Ovary (tissue), 9 donors: ENCODE measurements around the gene ATP5MG. TPM values are rescaled to one million over a fixed set of nuclear protein-coding genes. Genes with fewer than 3 reads are reported as not detected.

Source experiments
- DNase-seq, 5 donors: peaks; one replicate each; pipeline ENCODE4 v3.0.0-alpha.2; 2019 to 2020
- H3K27ac ChIP-seq, 2 donors: fragments of 200-600 bp; one replicate each; pipeline versions ENCODE4 v1.5.1 to v1.8.0; 2019 to 2022
- H3K27me3 ChIP-seq: fragments of 200-600 bp; one replicate; pipeline ENCODE4 v1.8.0; 2022
- H3K36me3 ChIP-seq: fragments of 200-600 bp; sonication (generic); one replicate; pipeline ENCODE4 v1.5.1; 2019
- H3K4me1 ChIP-seq: one replicate; pipeline ENCODE4 v1.8.1; 2013; ENCODE audit warnings: mild to moderate bottlenecking, moderate library complexity; ENCODE audit not compliant: insufficient read depth
- H3K4me3 ChIP-seq: fragments of 200-600 bp; sonication (generic); one replicate; pipeline ENCODE4 v1.5.1; 2017
- H3K9me3 ChIP-seq, 2 donors: fragments of 200-600 bp in 1 of 2; sonication (generic) in 1 of 2; one replicate each; pipeline versions ENCODE4 v1.5.1 to v1.8.1; 2013 to 2019; ENCODE audit warnings: mild to moderate bottlenecking in 1 of 2, moderate library complexity in 1 of 2
- CTCF ChIP-seq, 3 donors: fragments of 450-650 bp in 2 of 3; fragments of 200-600 bp in 1 of 3; IDR thresholded peaks; one replicate each; pipeline versions ENCODE4 v1.5.1 to v1.8.0; 2016 to 2022; ENCODE audit warnings: antibody characterized with exemption in 3 of 3, mild to moderate bottlenecking in 1 of 3
- EP300 ChIP-seq: sonication (generic); formaldehyde crosslinking; IDR thresholded peaks from one replicate; pipeline ENCODE4 v1.6.1; 2017; ENCODE audit warnings: antibody characterized with exemption
- POLR2A ChIP-seq: fragments of 450-650 bp; IDR thresholded peaks from one replicate; pipeline ENCODE4 v1.6.1; 2017; ENCODE audit warnings: antibody characterized with exemption, mild to moderate bottlenecking, moderate library complexity
- WGBS, 3 donors: extraction: QIAGEN DNeasy Blood & Tissue Kit in 1 of 3; methylation state at CpG; one replicate each; pipeline versions ENCODE4 v1.1.5 to v1.1.7; 2013 to 2017; 5-methylcytosine and 5-hydroxymethylcytosine counted together
- intact Hi-C, 4 donors: fragments of 100-400 bp; cut with DNase I; formaldehyde crosslinking; loops; one replicate each; pipeline versions ENCODE4 v1.11.0 to v1.15.1; 2022 to 2023
- polyA plus RNA-seq, 2 donors: library from polyadenylated mRNA; stranded (reverse); fragments of 200-250 nt in 1 of 2; fragments of 350-450 nt in 1 of 2; fragmentation: Illumina TruSeq in 1 of 2; extraction: RNeasy Lipid Tissue Mini Kit (QIAGEN cat#74804) in 1 of 2; gene quantifications; one replicate each; pipeline ENCODE4 v1.2.3, GENCODE V29; 2013 to 2014
- total RNA-seq, 7 donors: library from RNA; depleted of rRNA in 2 of 7; stranded (reverse); fragments of >200 nt in 2 of 7; fragmentation: NEBNext Ultra II Directional in 3 of 7; extraction: Animal tissue kit (Norgen Biotek cat#: 25700) in 3 of 7; gene quantifications; one replicate each; pipeline versions ENCODE4 v1.1.0 to v1.2.4, GENCODE V29; 2016 to 2023
- donor health status: DM: no; HTN: no; CAD: no; lungs with moderate emphysema.
- donor health status: DM: no; HTN: no; CAD: no.
- donor health status: Bipolar disorder and iron deficiency.
- donor health status: DM: yes; HTN: yes; CAD: no.
- donor health status: DM: no; HTN: no; CAD: no.
- donor health status: DM: yes; HTN: yes; CAD: no.

ATP5MG gene
- total and polyA plus RNA-seq, 9 donors: 70.5 to 450 (median 162) TPM

GRCh38 chr11:118382954-118383353 is 18.5 kb upstream of the ATP5MG start:
- H3K36me3 ChIP-seq: no peaks in the 10 kb centered on the region
- H3K4me3 ChIP-seq: no peak overlapping the region
- H3K27ac ChIP-seq: no peak overlapping the region

GRCh38 chr11:118383657-118384056 is 17.7 kb upstream of the ATP5MG start:
- WGBS, 3 donors: 93 to 96% (median 96%) methylated on average over 3 of the region's 3 CpGs
- intact Hi-C loops: no loop called here
- Histone ChIP-seq H3K27me3 (no peaks in the 10 kb centered on the region), H3K36me3 (no peaks in the 10 kb centered on the region), H3K27ac (no peak overlapping the region), H3K4me1 (no peaks in the 10 kb centered on the region), H3K4me3 (no peak overlapping the region), H3K9me3 (no peaks in the 10 kb centered on the region)
- DNase-seq: no peak
- TF ChIP-seq POLR2A (no peak), CTCF (IDR thresholded peaks at IDR 0.05) (no peak), EP300 (no peak)

More at GRCh38 chr11:118382954-118383353, 18.5 kb upstream of the ATP5MG start:
- TF ChIP-seq POLR2A (no peak), EP300 (no peak), CTCF (IDR thresholded peaks at IDR 0.05) (no peak)
- H3K4me1 ChIP-seq: no peaks in the 10 kb centered on the region
- H3K27me3 ChIP-seq: no peaks in the 10 kb centered on the region
- H3K9me3 ChIP-seq: no peaks in the 10 kb centered on the region
- no peak for DNase-seq
- WGBS, 3 donors: 93 to 95% (median 94%) methylated on average over 3 of the region's 3 CpGs
- intact Hi-C loops: no loop called here

GRCh38 chr11:118396097-118396501 is 5.3 kb upstream of the ATP5MG start:
- WGBS, 3 donors: 88 to 90% (median 88%) methylated on average over 6 of the region's 6 CpGs
- Histone ChIP-seq H3K27ac (no peak overlapping the region), H3K4me3 (no peak overlapping the region), H3K4me1 (peaks cover 2% of the 10 kb centered on the region), H3K27me3 (no peaks in the 10 kb centered on the region), H3K9me3 (no peaks in the 10 kb centered on the region), H3K36me3 (no peaks in the 10 kb centered on the region)
- no peak for DNase-seq
- no peak for TF ChIP-seq CTCF (IDR thresholded peaks at IDR 0.05)
- TF ChIP-seq EP300: no peak
- no peak for TF ChIP-seq POLR2A
- intact Hi-C loops: loop anchor here in 1 of 4 donors (10.0 kb wide), 1 partner anchor 99 kb away; no protein-coding TSS in a partner anchor

GRCh38 chr11:118397448-118397847 is 4.0 kb upstream of the ATP5MG start:
- Histone ChIP-seq H3K27ac (no peak overlapping the region), H3K36me3 (no peaks in the 10 kb centered on the region), H3K4me1 (peaks cover 2% of the 10 kb centered on the region), H3K9me3 (no peaks in the 10 kb centered on the region), H3K4me3 (no peak overlapping the region), H3K27me3 (no peaks in the 10 kb centered on the region)
- no peak for TF ChIP-seq POLR2A
- TF ChIP-seq CTCF (IDR thresholded peaks at IDR 0.05): no peak
- TF ChIP-seq EP300: no peak
- intact Hi-C loops: loop anchor here in 1 of 4 donors (10.0 kb wide), 1 partner anchor 97 kb away; no protein-coding TSS in a partner anchor
- DNase-seq: no peak
